GM10266 (cell line): ENCODE measurements around the gene FNBP1.
"Not testable (repeated sequence)": the region's sequence is repeated elsewhere in the genome, so short reads cannot be mapped to it uniquely, and the experiment has no call there.

Experiments
- DNase-seq: peaks from one replicate; pipeline ENCODE4 v3.0.0; 2012; ENCODE audit errors: extremely low spot score
- CTCF ChIP-seq: IDR thresholded peaks from 2 replicates; pipeline ENCODE4 v1.5.1; 2012; ENCODE audit warnings: mild to moderate bottlenecking, low read depth; ENCODE audit not compliant: control insufficient read depth, insufficient read depth; ENCODE audit errors: missing control alignments

Gene FNBP1

DNA sequence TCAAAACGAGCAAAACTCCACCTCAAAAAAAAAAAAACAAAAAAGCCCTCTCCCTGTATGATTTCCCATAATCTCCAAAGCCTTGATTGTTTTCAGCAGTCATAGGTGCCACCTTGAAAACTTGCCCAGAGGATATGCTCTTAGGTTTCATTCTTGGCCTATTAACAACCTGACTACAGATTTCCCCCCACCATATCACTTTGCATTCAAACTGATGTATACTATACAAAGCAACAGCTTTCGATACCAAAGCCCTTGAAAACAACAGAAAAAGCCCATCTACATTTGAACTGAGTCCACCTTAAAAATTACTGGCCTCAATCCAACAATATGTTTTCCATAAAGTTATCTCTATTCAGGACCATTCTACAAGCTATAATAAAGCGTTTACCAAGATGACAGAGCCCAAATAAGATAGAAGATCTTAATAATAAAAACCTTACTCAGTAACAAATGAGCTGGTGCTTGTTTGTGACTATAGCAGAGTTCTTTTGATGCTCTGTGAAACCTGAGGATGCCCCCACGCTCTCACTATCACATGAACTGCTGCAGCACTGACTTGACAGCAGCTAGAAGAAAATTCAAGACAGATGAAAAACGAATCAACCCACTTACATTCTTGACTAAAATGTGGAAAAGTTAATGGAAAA lies 44.4 kb downstream of the FNBP1 start:
- no peak for DNase-seq

GRCh38 chr9:129997706-129998105 lies 45.3 kb downstream of the FNBP1 start:
- DNase-seq = not testable (repeated sequence)

More for the DNA sequence above, 44.4 kb downstream of the FNBP1 start:
- TF ChIP-seq CTCF = no peak

DNA sequence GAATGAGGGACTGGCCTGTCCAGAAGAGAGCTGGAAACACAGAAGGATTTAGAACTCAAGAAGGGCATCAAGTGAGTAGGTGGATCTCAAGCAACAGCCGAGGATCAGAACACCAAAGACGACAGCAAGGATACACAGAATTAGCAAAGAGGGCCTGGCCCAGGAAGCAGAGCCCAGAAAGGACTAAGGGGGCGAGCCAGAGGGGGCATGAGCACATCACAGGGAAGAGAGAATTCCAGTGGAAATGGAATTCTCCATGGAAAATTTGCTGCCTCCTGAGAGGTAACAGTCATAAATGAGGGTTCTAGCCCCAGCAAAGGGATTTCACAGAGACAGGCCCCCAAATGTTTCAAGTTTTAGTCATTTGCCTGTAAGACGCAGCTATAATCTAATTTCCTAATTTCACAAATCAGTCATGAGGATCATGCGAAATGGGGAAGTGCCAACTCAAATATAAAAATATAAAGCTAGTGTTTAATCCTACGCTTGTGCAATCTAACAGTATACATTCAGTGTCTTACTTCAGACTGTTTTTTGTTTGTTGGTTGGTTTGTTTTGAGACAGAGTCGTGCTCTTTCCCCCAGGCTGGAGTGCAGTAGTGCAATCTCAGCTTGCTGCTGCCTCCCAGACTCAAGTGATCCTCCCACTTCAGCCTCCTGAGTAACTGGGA lies 46.7 kb downstream of the FNBP1 start:
- no peak for TF ChIP-seq CTCF
- DNase-seq = no peak

DNA sequence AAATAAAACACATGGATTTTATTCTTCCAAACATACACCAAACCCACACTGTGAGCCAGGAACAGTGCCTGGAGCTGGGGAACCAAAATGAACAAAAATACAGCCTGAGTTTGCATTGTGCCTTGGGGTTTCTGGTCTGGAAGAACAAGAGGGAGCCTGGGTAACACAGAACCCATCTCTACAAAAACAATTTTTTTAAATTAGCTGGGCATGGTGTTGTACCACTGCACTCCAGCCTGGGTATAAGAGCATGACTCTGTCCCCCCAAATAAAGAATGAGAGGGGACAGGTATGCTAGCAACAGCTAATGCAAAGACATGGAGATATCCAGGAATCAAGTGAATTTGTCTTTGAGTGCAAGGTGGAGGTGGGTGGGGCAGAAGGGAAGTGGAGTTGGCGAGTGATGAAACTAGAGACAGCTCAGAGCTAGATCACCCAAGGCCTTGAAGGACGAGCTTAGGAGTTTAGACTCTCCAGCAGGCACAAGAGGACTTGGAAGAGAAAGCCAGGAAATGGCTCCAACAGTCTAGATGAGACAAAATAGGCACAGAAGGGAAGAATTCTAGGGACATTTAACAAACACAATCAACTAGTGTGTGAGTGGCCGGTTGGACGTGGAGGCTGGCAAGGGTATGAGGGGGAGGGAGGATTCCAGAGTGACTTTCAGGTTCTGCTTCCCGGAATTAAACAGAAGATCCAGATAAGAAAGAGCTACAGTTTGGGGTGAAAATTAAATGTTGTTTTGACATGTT lies 47.4 kb downstream of the FNBP1 start:
- TF ChIP-seq CTCF = no peak
- DNase-seq = no peak

DNA sequence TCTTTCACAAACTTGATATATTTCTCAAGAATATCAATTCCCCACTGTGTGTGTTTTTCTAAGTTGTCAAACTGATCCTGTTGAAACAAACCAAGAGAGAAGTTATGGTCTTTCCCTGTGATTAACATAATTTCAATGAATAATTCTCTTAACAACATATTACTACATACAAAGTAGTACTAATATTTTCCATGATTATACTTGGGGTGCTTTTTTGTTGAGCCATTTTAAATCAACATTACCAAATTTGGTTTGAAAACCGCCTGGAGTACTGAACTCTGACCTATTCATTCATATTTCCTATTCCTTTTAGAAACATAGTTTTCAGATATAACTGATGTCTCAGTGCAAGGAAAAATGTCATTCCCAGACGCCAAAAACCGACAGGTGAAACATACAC lies 48.1 kb downstream of the FNBP1 start:
- DNase-seq = no peak
- no peak for TF ChIP-seq CTCF

DNA sequence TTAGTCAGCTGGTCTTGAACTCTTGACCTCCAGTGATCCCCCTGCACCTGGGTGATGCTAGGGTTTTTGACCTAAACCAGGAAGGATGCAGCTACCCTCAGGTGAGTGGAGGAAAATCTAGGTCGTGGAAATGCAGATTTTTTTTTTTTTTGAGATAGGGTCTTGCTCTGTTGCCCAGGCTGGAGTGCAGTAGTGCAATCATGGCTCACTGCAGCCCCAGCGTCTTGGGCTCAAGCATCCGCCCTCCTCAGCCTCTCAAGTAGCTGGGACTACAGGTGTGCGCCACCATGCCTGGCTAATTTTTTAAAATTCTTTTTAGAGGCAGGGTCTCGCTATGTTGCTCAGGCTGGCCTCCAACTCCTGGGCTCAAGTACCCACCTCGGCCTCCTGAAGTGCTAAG lies 51.9 kb downstream of the FNBP1 start:
- not testable (repeated sequence) for DNase-seq

DNA sequence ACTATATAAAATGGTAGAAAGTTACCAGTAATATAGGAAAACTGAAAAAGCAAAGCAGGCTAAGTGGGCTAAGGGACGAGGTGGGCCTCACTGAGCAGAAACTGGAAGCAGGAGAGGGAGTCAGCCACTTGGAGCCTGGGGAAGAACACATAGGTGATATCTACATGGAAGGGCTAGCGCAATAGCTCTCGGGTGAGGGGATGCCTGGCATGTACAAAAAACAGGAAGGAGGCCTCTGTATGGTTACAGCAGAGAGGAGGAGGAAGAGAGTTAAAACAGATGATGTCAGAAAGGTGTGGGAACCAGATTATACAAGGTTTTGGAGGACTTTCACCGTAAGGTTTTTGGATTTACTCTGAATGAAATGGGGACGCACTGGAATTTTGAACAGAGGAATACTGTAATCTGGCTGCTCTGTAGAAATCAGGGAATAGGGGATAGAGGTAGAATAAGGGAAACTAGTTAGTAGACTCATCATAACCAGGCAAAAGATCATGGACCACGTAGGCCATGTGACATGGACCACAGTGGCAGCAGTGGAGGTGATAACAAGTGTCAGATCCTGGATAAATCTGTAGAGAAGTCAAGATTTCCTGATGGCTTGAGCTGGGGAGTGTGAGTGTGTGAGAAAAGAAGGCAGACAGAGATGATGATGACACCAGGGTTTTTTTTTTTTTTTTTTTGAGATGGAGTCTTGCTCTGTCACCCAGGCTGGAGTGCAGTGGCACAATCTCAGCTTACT lies 52.5 kb downstream of the FNBP1 start:
- TF ChIP-seq CTCF = no peak
- no peak for DNase-seq

GRCh38 chr9:129989740-129990139 lies 53.2 kb downstream of the FNBP1 start:
- TF ChIP-seq CTCF = no peak

More at GRCh38 chr9:129989740-129990139, 53.2 kb downstream of the FNBP1 start:
- no peak for DNase-seq
